Activated naive CD8-positive, alpha-beta T cell treated with anti-CD3 and anti-CD28 coated beads, Interleukin-2, amount 50 U/mL, for 16 hours (primary cell): ENCODE measurements around the gene LTA.
"Not testable (repeated sequence)": the region's sequence is repeated elsewhere in the genome, so short reads cannot be mapped to it uniquely, and the experiment has no call there.

ENCODE experiments used
- DNase-seq: peaks from one replicate; pipeline ENCODE4 v3.0.0-alpha.2; 2020; ENCODE audit warnings: low read depth, low spot score

The LTA gene

GRCh38 chr6:31541658-31542521, 30.2 kb upstream of the LTA start, which contains the start of gene DDX39B:
DDX39B (minus strand) TSS chr6:31542003; CDS start chr6:31540532, 1,471 bp downstream.
- DNase-seq, result peak; percentile 83

GRCh38 chr6:31543639-31544038, 28.4 kb upstream of the LTA start:
- no peak for DNase-seq

GRCh38 chr6:31544676-31545075, 27.4 kb upstream of the LTA start:
- no peak for DNase-seq

GRCh38 chr6:31545291-31545690, 26.8 kb upstream of the LTA start:
- no peak for DNase-seq

GRCh38 chr6:31546339-31546957, 25.6 kb upstream of the LTA start, which contains the start of gene ATP6V1G2:
ATP6V1G2 (minus strand) TSS chr6:31546608; CDS start chr6:31546559, 49 bp downstream.
- DNase-seq, result peak; percentile 70

GRCh38 chr6:31546958-31547726, 24.9 kb upstream of the LTA start, which contains the start of gene NFKBIL1:
NFKBIL1 (plus strand) TSS chr6:31547608; CDS start chr6:31547695, 87 bp downstream.
- DNase-seq, result peak; percentile 76

GRCh38 chr6:31547727-31548543, 24.2 kb upstream of the LTA start:
- no peak for DNase-seq

- no peak for DNase-seq
These were observed 23.6 kb upstream of the LTA start for GRCh38 chr6:31548544-31548873.

- DNase-seq, result not testable (repeated sequence)
These were observed 20.7 kb upstream of the LTA start for GRCh38 chr6:31551371-31551770.

- no peak for DNase-seq
These were observed 15.8 kb upstream of the LTA start for GRCh38 chr6:31556307-31556706.

GRCh38 chr6:31557443-31558317, 14.4 kb upstream of the LTA start:
- DNase-seq, result no peak

- DNase-seq, result no peak
These were observed 13.8 kb upstream of the LTA start for GRCh38 chr6:31558318-31558625.

GRCh38 chr6:31558631-31559500, 13.2 kb upstream of the LTA start:
- peak; percentile 49 for DNase-seq

GRCh38 chr6:31559606-31559957, 12.5 kb upstream of the LTA start:
- DNase-seq, result no peak

- DNase-seq, result no peak
These were observed 12.0 kb upstream of the LTA start for GRCh38 chr6:31559958-31560696.

- DNase-seq, result no peak
These were observed 11.4 kb upstream of the LTA start for GRCh38 chr6:31560697-31561058.

- no peak for DNase-seq
These were observed 4.3 kb upstream of the LTA start for GRCh38 chr6:31567531-31568370.

- peak; percentile 63 for DNase-seq
These were observed 3.5 kb upstream of the LTA start for GRCh38 chr6:31568537-31568961.
